CD4-positive, alpha-beta T cell treated with Interleukin-6 at 100 ng/mL for 8 hours (primary cell): ENCODE results near the gene SNX25.
A peak's percentile ranks its signal among the peaks of the same experiment; 100 is the strongest.
"Not testable (repeated sequence)": the region's sequence is repeated elsewhere in the genome, so short reads cannot be mapped to it uniquely, and the experiment has no call there.

Experiments
- DNase-seq: peaks from one replicate; pipeline ENCODE4 v3.0.0-alpha.2; 2020; ENCODE audit warnings: mixed read lengths, low spot score

The SNX25 gene

DNA sequence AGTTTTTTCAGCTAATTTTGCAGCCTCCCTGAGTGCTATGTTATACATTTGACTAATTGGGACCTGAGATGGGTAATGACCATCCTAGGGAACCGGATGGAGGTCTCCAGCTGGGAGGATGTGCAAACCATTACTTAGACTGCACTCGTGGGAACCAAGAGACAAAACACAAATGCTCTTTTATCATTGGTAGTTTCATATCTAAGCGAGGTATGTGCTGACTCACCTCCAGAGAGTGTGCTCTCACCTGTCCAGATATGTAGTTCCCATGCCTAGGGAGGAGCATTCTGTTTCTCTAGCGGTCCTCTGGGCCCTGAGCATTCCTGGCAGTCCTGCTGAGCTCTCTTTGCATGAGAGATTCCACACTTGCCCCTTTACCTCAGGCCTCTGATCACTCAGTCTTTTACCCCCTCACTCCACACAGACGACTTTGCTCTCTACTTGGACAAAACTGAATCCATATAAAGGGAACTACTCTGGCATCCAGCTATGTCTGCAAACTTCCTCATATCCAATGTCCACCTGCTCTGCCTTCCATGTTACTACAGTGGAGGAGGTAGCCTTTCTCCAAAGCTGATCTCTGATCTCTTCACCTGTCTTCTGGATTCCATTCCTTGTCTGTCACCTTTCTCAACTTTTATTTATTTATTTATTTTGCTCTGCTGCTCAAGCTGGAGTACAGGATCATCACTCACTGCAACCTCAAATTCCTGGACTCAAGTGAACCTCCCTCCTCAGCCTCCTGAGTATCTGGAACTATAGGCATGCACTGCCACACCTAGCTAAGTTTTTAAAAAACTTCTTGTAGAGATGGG, 97.9 kb downstream of the SNX25 start:
- no peak for DNase-seq

DNA sequence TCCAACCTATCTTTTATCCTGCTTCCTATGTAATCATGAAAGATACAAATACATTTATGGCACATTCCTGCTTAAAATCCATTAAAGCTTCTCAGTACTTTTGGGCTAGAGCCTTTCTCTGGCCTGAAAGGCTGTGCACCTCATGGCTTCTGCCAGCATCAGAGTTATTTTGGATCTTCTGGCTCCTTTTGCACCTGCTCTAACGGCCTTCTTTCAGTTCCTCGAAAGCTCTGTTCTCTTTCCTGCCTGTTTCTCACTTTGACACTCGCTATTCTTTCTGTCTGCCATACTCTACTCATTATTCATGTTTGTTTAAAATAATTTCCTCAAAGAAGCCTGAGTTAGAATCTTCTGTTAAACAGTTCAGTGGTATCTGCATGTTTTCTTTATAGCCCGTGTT, 100.4 kb downstream of the SNX25 start:
- DNase-seq: no peak

DNA sequence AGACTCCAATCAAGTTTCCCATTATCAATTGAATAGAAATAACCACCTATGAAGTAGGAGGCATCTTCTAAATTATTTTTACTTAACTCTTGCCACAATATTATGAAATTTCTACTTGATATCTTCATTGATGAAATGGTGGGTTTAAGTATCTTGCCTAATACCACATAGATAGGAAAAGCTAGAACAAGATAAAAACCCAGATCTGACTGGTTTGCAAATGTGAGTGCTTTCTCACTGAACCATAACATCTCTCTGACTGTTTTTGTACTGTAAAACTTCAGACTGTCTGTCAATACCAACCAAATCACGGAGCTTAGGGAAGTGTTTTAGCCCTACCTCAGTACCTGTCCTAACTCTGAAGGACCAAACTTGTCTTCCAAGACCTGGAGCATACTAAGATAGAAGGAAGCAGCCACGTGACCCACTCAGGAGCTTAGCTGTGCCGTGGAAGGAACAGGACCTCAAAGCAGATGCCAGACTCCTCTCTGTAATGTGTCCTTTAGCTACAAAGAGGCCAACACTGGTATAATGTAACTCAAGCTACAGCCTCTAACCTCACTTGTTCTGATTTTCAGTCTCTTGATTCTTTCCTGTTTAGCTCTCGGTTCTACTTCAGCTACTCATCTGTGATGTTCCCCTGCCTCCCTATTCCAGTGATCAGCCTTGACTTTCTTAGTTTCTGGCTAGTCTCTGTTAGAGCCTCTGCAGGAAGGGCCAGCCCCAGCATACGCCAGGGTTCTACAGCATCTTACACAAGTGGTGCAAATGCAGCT, 101.9 kb downstream of the SNX25 start:
- DNase-seq: no peak

DNA sequence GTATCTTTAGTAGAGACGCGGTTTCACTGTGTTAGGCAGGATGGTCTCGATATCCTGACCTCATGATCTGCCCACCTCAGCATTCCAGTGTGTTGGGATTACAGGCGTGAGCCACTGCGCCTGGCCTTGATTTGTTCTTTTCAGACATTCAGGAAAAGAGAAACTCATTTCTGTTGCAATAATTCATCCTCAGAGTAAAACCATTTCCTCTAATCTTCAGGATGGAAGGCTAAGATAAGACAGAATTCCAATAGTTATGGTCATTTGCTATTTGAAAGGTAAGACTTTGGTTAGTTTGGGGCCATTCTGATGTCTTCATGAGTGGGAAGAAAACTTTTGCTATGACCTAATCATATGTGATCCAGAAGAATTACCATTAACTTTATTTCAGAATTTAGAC, 103.3 kb downstream of the SNX25 start:
- no peak for DNase-seq

DNA sequence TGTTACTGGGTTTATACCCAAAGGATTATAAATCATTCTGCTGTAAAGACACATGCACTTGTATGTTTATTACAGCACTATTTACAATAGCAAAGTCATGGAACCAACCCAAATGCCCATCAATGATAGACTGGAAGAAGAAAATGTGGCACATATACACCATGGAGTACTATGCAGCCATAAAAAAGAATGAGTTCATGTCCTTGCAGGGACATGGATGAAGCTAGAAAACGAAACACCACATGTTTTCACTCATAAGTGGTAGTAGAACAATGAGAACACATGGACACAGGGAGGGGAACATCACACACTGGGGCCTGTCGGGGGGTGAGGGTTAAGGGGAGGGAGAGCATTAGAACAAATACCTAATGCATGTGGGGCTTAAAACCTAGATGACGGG, 108.1 kb downstream of the SNX25 start:
- DNase-seq: not testable (repeated sequence)

DNA sequence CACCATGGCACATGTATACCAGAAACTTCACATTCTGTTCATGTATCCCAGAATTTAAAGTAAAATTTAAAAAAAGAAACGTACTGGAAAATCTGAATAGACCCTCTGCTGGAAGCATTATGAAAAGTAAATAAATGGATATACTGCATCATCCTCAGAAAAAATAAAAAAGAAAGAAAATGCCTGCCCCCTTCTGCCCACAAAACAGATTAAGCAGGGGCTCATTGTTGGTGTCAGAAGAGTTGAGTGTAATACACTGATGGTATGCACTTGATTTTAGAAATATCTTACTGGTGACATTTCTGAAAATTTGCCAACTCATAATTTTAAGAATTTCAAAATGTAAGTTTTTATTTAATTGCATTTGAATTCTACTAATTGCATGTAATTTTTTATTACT, 108.5 kb downstream of the SNX25 start:
- no peak for DNase-seq

DNA sequence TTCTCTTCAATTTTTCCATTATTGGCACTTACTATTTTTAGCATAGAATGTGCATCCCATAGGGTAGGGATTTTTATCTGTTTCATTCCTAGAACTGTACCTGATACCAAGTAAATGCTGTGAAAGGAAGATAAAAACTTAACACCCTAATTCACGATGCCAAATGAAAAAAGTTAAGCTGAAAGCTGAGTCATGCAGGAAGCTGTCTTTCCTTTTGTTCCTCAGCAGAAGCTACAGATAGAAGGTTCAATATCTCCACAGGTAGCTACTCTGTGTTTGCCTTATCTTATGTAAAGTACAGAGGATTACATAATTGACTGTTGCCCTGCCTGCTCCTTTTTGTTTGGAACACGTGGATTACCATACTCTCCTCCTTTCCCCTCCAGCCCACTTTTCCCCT, 109.3 kb downstream of the SNX25 start:
- DNase-seq: peak; percentile 6

DNA sequence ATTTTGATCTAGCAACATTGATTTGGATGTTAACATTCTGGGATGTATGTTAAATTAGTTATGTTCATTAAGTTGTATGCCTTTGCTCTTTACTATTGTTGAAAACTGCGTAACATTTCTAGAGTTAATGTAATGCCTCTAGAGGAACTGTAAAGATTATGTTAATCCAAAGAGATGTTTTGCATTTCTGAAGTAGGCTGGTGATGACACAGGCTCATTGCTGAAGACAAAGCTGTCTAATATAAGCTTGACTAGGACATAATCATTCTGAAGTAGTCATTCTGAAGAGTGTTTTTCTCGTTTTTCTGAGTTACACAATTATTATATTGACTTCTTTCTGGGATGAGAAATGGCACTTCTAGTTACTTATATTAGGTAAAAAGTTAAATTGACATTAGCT, 113.4 kb downstream of the SNX25 start:
- DNase-seq: no peak

DNA sequence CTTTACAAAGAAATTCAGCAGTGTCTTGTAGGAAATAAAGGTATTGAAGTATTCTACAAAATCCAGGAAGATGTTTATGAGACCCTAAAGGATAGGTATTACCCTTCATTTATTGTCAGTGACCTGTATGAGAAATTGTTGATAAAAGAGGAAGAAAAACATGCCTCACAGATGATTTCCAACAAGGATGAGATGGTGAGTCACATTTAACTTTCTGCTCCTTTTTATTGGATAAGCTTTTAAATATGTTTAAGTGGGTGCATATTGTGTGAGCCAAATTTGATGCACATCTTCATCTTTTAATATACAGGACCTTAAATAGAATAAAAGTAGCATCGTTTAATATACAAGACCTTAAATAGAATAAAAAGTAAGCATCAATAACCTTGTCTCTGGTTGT, 114.2 kb downstream of the SNX25 start:
- DNase-seq: no peak

DNA sequence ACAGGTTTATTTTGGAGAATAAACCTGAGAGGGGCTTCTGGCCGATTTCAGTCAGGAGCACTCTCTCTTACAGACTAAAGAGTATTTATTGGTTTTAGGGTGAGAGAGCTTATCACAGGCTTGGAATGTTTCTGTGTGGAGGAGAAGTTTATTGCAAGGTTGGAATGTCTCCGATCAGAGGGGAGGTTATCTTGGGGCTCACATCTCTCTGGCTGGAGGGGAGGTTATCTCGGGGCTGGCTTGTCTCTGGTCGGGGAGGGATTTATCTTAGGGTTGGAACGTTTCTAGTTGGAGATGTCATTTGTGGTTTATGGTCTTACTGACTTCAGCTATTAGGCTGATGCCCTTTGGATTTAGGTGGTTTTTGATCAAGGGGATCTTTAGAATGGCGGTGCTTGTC, 115.0 kb downstream of the SNX25 start:
- not testable (repeated sequence) for DNase-seq

DNA sequence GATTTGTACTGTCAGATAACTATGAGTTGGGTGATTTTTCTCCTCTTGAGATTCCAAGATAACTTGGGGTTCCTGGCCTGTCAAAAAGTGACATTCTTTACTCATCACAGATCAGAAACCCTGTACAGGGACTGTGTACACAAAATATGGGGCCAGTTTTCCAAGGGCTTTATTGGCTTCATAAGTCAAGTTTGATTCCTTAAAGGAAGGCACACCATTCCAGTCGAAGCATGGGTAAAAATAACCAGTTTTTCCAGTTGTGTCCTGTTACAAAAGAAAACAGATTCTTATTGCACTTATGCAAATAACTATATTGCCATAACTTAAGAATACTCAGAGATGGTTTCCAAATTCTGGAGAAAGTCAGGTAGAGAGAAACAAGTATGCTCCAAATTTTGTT, 116.3 kb downstream of the SNX25 start:
- DNase-seq: not testable (repeated sequence)

DNA sequence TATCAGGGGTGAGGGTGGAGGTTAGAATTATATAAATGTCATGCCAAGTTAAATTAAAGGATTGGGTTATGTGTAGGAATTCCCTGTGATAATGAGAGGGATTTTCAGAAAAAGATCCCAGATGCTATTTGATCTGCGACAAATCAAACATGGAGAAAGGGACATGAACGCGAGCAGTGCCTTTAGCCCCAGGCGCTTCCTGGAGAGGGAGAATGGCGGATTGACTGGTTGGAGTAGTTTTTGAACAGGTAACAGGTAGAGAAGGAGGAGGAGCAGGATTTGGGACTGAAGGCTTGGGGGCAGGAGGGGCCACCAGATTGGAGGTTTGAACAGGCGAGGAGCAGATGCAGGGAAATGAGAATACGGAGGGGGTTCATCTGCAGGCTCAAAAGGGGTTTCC, 119.2 kb downstream of the SNX25 start:
- no peak for DNase-seq

DNA sequence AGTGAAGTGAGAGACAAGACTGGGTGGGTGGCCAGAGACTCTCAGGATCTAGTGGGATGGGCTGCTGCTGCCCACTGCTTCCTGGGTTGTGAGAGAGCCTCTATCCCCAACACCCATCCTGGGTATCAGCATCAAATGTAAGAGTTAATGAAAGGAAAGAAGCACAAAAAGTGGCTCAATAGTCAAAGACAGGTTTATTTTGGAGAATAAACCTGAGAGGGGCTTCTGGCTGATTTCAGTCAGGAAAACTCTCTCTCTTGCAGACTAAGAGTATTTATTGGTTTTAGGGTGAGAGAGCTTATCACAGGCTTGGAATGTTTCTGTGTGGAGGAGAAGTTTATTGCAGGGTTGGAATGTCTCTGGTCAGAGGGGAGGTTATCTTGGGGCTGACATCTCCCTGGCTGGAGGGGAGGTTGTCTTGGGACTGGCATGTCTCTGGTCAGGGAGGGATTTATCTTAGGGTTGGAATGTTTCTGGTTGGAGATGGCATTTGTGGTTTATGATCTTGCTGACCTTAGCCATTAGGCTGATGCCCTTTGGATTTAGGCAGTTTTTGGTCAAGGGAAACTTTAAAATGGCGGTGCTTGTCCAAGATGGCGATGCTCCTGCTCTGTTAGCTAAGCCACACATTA, 120.6 kb downstream of the SNX25 start:
- not testable (repeated sequence) for DNase-seq

DNA sequence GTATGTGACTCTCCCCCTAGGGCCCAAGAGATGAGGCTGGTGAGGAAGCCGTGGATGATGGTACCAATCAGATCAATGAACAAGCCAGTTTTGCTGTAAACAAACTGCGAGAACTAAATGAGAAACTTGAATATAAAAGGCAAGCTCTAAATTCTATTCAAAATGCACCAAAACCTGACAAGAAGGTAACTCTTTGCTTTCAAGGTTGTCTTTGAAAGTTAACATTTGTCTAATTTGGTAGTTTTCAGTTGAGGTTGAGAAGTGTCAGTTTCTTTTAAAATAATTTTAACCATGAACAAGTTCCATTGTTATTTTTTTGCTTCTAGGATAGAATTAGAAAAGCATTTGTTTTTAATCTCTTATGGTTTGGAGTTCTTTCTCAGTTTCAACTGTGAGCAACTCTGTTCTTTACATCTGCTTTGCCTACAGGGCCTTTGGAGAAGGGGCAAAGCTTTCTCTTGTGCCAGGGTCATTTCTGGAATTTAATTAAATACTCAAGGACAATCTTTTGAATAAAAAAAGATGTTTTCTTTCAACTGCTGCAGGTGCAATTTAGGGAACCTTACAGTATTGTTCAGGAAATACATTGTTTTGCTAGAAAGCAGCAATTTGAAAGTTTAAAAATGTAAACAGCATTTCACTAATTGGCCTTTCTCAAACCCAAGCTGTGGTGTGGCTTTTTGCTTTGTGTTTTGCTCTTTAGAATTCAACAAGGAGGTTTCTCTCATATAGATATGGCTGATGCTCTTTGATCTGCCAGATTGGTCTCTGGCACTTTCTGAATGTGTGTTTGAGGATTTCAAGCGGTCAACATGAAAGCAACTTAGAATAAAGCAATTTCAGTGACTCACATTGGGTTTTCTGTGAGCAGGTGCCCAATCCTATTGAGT, 123.4 kb downstream of the SNX25 start:
- DNase-seq: no peak

DNA sequence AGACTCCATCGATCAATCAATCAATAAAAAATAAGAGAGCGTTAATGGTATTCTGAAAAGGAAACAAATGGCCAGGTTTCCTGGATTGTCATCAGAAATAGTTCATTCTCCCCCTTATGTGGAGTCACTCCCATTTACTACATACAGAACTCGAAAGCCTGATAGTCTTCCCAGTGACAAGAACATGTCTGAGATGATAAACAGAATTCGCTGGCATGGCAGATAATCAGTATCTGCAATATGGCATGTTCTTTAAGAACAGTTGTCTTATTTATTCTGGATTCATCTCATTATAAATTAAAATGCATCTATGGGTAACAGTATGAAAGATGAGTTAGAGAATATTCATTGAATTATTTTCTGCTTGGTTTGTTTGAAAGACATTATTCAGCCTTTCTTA, 124.9 kb downstream of the SNX25 start:
- no peak for DNase-seq

DNA sequence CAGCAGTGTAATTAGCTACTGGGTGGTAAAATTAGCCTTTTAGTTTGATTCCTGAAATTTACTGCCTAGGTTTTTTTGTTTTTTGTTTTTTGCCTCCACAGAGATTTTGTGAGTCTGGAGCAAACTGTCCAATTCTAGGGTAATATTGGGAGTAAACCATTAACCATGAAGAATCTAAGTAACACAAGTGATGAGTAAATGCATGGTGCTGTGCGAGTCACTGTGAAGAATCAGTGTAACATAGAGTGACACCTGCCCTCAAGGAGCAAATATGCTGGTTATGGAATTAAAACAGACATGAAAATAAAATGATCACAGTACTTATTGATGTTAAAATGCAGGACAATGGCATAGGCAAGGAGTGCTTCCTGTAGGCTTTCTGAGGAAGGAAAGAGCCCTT, 126.2 kb downstream of the SNX25 start:
- no peak for DNase-seq

DNA sequence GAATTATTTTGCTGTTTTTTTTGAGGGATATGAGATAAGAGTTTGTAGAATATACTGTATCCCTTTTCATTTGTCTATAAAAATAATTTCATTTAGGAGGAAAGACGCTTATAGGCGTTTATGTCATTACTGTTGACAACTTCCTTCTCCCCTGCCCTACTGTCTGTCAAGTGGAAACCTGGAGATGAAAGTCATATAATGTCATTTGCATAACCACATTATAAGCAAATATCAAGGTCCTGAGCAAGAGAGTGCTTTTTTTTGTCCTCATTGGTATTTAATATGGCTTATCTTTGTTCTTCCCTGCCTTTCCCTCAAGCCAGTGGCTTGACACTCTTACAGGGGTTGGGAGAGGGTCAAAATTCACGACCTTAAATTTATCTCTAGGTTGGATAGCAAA, 130.5 kb downstream of the SNX25 start:
- DNase-seq: no peak

DNA sequence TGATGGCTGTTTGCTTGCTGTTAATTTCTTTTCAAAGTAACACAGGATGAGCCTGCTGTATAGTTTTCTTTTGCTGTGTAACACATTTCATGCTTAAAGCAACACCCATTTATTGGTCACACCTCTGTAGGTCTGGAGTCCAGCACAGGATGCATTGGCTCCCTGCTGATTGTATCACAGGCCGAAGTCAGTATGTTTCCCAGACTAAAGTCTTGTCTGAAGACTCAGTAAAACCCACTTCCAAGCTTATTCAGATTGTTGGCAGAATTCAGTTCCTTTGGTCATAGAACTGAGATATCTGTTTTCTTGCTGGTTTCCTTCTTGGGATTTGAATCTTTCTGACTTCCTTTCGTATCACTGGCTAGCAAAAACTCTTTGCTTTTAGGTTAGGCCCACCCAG, 132.0 kb downstream of the SNX25 start:
- no peak for DNase-seq

DNA sequence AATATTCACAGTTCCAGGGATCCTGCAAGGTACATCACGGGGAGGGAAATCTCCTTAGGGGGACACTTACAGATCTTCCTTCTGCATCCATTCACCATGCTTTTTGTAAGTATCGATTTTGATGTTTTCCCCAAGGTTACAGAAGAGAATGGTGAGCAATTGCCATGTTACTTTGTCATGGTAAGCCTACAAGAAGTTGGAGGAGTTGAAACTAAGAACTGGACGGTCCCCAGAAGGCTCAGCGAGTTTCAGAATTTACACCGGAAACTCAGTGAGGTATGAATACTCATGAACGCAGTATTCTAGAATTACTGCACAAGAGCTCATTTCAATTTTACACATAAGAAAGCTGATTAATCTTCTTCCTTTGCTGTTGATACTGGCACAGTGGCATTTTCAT, 132.4 kb downstream of the SNX25 start:
- no peak for DNase-seq

DNA sequence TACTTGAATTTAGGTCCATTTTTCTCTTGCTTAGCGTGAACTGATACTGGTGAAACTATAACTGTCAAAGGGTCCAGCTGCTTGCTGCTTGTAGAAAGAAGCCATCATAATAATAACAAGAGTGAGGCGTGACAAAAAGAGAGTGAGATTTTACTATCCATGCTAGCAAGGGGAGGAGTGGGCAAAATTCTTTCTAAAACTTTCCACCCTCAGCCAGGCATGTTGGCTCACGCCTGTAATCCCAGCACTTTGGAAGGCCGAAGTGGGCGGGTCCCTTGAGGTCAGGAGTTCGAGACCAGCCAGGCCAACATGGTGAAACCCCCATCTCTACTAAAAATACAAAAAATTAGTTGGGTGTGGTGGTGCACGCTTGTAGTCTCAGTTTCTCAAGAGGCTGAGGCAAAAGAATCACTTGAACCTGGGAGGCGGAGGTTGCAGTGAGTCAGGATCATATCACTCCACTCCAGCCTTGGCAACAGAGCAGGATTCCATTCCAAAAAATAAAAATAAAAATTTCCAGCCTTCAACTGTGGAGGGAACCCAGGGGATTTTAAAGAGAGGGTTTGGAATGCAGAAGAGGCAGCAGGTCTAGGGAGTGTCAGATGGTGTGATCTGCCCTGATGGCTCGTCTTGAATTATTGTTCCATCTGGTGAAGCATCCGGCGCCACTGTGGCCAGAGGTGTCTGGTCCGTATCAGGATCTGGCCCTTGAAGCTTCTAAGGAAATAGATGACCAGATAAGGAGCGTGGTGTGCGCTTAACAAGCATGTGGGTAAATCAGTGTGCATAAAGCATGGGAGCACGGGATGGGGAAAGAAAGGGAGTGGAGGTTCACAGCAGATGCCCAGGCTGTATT, 134.6 kb downstream of the SNX25 start:
- DNase-seq: no peak
